Epithelial cell of proximal tubule (primary cell): Measurements from ENCODE around the gene SDHC. TPM values are rescaled to one million over a fixed set of nuclear protein-coding genes. Genes with fewer than 3 reads are reported as not detected.

Experiments
- DNase-seq: peaks from one replicate; pipeline ENCODE4 v3.0.0-alpha.2; 2011; ENCODE audit warnings: low read depth
- H3K4me3 ChIP-seq: 2 replicates; pipeline ENCODE4 v1.5.1; 2011; ENCODE audit warnings: low read depth, mild to moderate bottlenecking, low read length
- CTCF ChIP-seq: conservative IDR thresholded peaks from 2 replicates; pipeline ENCODE4 v1.5.1; 2012; ENCODE audit warnings: low read depth, mild to moderate bottlenecking, low read length
- total RNA-seq: library from RNA; depleted of rRNA; stranded (reverse); fragments of >200 nt; gene quantifications from 2 replicates; pipeline ENCODE4 v1.2.3, GENCODE V29; 2015

The SDHC gene
- total RNA-seq, 1 donor from 2014 or later: 15.8 TPM

GRCh38 chr1:161335796-161336195, 21.6 kb downstream of the SDHC start:
- TF ChIP-seq CTCF: no peak
- H3K4me3 ChIP-seq: no peak overlapping the region
- DNase-seq: no peak

DNA sequence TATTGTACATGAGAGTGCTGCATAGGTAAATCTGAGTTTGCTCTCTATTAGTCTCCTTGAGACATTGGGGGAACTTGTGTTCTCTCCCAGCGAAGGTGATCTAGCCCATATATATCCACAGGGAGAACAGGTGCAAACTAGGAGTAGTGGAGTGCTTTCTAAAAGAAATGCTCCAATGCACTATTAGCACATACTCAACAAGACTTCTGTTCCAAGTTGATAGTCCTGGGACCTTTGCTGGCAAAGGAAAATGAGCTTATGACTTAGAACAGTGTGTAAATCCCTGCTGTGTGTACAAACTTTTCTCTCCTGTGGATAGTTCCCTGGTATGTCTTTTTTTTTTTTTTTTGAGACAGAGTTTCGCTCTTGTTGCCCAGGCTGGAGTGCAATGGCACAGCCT, 28.0 kb downstream of the SDHC start:
- H3K4me3 ChIP-seq: no peak overlapping the region
- no peak for DNase-seq
- no peak for TF ChIP-seq CTCF

- no peak overlapping the region for H3K4me3 ChIP-seq
- TF ChIP-seq CTCF: no peak
- no peak for DNase-seq
These were observed 28.6 kb downstream of the SDHC start for GRCh38 chr1:161342821-161343220.

GRCh38 chr1:161350671-161351070, 36.5 kb downstream of the SDHC start:
- TF ChIP-seq CTCF: no peak
- H3K4me3 ChIP-seq: no peak overlapping the region
- no peak for DNase-seq

- no peak overlapping the region for H3K4me3 ChIP-seq
- DNase-seq: no peak
- no peak for TF ChIP-seq CTCF
These were observed 37.3 kb downstream of the SDHC start for GRCh38 chr1:161351482-161351881.

- no peak for DNase-seq
- TF ChIP-seq CTCF: no peak
- H3K4me3 ChIP-seq: no peak overlapping the region
These were observed 42.9 kb downstream of the SDHC start for GRCh38 chr1:161357073-161357472.

DNA sequence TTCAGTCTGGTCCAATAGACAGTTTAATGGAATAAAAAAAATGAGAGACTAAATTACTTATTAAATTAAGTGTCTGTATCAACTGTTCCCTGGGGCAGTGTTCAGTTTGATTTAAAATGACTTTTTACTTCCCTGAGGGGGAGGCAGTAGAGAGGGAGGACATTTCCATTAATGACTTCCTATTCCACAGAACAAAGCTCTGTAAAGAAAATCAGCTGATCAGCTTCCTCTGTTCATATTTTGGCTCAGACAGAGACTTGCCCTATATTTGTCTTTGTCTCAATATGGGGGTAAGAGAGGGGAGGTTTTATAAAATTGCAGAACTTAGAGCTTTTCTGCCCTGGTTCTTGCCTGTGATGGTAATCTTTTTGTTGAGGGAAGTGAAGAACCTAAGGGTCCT, 45.1 kb downstream of the SDHC start:
- DNase-seq: no peak
- no peak for TF ChIP-seq CTCF
- no peak overlapping the region for H3K4me3 ChIP-seq
